Activated CD8-positive, alpha-beta memory T cell treated with anti-CD3 and anti-CD28 coated beads for 1 hour (primary cell): ENCODE results near the gene HIRA.
"Not testable (repeated sequence)": the region's sequence is repeated elsewhere in the genome, so short reads cannot be mapped to it uniquely, and the experiment has no call there.

ENCODE experiments used
- DNase-seq, 2 donors: peaks; one replicate each; pipeline ENCODE4 v3.0.0-alpha.2; 2020; ENCODE audit warnings: low read depth in 1 of 2; ENCODE audit errors: extremely low read depth in 1 of 2

HIRA gene

DNA sequence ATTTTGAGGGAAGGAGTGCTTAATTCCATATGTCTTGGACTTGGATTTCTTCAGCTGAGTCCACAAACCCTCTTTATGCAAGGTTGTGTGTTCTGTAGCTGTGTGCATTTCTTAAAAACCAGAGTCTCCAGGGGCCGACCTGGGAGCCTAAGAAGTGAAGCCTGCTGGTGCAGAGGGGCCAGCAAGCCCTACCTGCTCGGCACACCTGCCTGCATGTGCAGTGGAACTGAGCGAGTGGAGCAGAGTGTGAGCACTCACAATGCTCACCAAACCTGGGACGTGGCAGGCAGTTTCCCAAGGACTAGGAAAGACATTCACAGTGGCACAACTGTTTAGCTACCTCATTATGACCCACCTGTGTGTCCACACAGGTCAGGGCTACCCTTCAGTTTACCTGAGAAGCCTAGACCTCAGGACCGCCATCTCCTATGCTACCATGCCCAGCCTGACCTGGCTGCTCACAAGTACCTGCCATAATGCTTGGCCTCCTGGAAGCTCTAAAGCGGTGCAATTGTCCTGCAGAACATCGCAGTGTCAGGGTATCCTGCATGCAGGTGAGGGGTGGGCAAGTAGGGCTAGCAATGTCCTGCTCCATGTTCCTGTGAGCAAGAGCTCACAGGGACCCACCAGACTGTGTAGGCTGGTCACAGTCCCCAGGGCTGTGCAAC is 12.1 kb upstream of the HIRA start:
- no peak for DNase-seq

- no peak for DNase-seq
Observed at GRCh38 chr22:19442166-19442565, 10.6 kb upstream of the HIRA start.

GRCh38 chr22:19440411-19441195 is 9.1 kb upstream of the HIRA start:
- DNase-seq = no peak

DNA sequence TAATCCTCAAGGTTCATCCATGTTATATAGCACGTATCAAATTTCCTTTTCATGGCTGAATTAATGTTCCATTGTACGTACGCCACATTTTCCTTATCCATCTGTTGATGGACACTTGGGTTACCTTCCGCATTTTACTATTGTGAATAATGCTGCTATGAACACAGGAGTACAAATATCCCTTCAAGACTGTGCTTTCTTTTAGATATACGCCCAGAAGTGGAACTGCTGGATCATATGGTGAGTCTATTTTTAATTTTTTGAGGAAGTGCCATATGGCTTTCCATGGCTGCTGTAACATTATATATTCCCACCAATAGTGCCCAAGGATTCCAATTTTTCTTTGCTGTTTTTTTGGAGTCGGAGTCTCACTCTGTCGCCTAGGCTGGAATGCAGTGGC is 6.8 kb upstream of the HIRA start:
- DNase-seq = no peak

DNA sequence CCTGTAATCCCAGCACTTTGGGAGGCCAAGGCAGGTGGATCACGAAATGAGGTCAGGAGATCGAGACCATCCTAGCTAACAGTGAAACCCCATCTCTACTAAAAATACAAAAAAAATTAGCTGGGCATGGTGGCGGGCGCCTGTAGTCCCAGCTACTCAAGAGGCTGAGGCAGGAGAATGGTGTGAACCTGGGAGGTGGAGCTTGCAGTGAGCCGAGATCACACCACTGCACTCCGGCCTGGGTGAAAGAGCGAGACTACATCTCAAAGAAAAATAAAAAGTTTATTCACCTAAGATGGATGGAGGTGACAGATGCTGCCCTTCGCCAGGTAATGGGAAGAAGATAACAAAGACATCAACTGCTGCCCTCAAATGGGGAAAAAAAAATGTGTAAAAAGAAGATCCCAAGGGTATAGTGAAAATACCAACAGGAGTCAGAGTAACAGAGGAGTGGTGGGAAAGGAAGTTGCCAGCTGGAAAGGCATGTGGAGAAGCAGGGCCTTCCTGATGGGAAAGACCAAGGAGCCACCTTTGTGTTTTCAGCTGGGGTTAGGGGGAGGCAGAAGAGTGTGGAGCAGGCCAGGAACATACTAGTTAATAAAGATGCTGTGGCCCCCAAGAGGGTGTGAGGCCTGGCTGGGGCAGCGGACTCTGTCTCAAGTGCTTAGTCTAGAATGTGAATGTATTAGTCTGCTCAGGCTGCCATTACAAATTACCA is 5.1 kb upstream of the HIRA start:
- not testable (repeated sequence) for DNase-seq

GRCh38 chr22:19434829-19435580 is 3.5 kb upstream of the HIRA start:
- no peak for DNase-seq

DNA sequence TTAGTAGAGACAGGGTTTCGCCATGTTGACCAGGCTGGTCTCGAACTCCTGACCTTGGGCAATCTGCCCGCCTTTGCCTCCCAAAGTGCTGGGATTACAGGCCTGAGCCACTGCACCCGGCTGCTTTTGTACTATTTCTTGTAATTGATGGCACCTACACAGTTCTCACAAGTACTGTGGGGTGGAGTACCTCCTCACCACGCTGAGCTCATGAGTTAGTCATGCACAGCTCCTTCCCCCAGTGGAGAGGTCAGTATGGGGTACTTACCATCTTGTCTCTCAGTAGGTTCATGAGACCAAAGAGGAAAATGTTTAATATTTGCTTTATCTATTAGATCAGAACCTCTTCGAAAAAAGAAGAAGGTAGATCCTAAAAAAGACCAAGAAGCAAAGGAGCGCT is 2.9 kb upstream of the HIRA start:
- no peak for DNase-seq

GRCh38 chr22:19432133-19432851 is 759 bp upstream of the HIRA start, which contains the start of gene MRPL40:
TSS of gene MRPL40 (plus strand) at chr22:19432545. CDS start at chr22:19432555, 10 bp downstream.
- DNase-seq = peak; percentile 61 to 76

DNA sequence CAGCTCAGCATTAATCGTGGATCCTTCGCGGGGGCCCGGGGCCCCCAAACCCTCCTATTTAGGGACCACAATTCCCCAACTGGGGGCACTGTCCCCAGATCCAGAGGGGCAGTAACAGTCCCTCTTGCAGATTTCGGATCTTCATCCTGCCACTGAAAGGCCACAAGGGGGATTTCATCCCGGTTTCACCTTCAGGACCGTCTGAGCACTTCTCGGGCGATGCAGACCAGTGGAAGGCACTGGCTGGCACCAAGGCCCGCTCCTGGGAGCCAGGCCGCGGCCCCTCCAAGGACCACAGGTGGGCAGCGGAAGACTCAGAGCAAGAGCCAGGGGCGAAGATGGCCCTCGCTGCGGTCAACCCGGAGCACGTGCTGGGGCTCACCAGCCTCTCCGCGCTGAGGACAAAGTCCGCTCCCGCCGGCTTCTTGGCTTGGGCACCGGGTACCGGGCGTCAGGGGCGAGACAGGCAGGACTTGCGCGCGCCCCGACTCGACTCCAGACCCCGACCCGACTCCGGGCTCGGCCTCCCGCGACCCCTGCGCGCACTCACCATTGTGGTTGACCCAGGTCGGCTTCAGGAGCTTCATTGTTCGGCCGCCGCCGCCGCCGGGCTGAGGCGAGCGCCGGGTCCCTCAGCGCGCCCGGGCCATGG is 517 bp downstream of the HIRA start:
- no peak for DNase-seq

- no peak for DNase-seq
Observed at GRCh38 chr22:19429950-19430889, 1.3 kb downstream of the HIRA start.

GRCh38 chr22:19424186-19424500 is 7.4 kb downstream of the HIRA start:
- no peak for DNase-seq

DNA sequence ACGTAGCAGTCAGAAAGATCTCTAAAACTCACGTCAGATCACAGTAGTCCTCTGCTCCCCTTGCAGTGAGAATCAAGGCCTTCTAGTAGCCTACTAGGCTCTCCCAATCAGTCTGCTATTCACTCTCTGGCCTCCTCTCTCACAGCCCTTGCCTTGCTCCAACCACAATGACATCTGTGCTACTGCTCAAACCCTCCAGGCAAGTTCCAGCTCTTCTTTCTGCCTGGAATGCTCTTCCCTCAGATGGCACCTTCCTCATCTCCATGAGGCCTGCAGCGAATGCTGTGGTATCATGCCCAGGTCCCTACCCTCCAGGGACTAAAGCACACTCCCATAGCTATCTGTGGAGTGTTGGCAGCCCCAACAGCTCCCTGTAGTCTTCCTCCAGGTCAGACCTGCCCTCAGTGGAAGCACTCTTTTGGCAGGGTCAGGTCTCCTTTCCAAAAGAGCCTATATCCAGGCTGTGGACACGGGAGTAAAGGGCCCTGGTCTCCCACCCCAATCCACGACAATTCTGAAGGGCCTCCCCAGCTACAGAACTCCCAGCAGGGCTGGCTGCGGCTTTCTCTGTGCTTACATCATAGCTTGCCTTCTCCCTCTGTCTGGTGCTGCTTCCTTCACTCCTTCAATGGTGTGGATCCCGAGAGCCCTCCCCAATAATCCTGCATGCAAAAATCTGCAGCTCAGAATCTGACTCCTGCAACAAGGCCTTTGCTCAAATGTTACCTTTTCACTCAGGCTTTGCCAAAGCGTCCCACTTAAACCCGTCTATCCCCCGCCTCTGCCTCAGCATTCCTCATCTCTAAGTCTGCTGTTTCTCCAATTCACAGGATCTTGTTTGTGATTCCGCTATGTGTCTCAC is 8.9 kb downstream of the HIRA start:
- DNase-seq = no peak

DNA sequence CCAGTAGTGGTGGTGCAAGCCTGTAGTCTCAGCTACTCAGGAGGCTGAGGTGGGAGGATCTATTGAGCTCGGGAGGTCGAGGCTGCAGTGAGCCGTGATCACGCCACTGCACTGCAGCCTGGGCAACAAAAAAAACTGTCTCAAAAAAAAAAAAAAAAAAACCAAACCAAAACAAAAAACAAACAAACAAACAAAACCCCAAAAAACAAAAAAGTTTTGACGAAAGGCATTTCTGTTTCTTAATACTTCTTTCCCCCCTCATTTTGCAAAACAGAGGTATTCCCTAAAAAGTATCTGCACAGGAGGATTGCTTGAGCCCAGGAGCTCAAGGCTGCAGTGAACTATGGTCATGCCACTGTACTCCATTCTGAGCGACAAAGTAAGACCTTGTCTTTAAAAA is 11.2 kb downstream of the HIRA start:
- no peak for DNase-seq

DNA sequence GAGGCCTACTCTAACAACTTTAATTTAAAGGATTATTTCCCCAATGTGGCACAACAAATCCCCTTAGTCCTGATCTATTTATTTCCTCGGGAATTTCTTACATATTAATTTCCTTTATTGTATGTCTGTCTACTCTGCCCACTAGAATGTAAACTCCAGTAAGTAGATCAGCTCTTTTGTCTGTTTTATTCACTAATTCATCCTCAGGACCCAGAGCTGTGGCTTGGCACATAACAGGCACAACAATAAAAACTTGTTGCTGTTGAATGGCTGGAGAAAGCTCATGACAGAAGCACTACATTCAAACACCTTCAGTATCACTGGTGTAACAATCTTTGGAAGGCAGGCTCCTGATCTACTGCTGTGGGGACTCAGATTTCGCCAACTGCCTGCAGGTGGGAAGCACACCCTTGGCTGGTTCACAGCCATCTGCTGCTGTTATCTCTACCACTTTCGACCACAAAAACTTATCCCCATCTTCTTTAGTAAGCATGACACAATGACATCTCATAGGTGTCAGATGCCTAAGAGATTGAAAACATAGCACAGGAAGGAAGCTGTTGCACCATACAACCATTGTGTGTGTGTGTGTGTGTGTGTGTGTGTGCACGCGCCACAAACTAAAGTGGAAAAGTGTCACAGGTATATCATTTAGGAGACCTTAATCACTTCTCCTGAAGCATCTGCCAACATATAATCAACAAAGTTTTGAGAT is 11.9 kb downstream of the HIRA start:
- DNase-seq = no peak

DNA sequence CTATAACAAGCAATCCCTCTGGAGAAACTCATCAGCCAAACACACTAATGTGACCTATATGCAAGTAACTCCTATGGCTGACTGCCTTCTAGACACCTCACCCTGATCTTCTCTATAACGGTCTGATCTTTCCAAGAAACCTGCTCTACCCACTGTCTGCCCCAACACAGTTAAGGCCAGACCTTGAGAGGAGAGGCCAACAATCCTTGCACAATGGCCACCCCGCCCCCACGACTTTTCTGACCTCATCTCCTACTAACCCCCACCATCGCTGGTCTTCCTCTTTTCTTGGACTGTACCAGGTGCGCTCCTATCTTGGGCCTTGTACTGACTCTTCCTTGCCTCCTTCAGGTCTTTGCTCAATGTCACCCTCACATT is 12.5 kb downstream of the HIRA start:
- no peak for DNase-seq

DNA sequence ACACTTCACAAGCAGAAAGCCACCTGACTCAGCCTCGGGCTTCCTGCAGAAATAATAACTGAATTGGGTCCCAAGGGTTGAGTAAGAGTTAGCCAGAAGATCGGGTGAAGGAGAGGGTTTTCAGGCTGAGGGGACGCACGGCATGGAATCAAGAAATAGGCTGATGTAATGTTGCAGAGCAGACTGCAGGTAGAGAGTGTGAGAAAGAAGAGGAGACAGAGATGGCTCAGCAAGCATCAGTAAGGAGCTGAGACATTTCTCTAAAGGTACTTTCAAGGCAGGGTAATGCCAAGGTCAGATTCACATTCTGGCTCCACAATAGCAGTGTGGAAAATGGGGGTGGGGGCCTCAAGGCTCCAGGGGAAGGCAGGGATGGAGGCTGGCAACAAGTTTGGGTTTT is 18.6 kb downstream of the HIRA start:
- no peak for DNase-seq

DNA sequence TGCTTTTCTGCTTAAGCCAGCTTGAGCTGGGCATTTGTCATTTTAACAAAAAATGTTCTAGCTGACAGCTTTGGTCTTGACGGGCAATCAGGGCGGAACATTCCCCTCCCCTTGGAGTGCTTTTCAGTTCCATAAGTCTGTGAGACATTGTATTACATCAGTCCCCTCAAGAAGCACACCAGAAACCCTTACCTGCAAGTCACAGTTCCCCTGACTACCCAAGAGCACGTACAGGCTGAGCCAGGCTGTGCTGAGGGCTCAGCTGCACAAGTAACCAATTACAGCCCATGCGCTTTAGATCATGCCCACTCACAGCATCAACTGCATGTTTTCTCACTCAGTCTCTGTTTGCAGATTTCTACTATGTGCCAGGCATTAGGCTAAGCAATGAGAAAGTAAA is 19.1 kb downstream of the HIRA start:
- DNase-seq = no peak

GRCh38 chr22:19411690-19412045 is 19.9 kb downstream of the HIRA start:
- no peak for DNase-seq
